ENCODE data around the gene HNRNPLL. TPM values are rescaled to one million over a fixed set of nuclear protein-coding genes. Genes with fewer than 3 reads are reported as not detected.

HNRNPLL gene
- total and polyA plus RNA-seq, 2 of the 13 experiments (the other 11 are each of a cell fraction or from before 2014, with no cell fraction given) = 49.4 to 103 TPM

DNA sequence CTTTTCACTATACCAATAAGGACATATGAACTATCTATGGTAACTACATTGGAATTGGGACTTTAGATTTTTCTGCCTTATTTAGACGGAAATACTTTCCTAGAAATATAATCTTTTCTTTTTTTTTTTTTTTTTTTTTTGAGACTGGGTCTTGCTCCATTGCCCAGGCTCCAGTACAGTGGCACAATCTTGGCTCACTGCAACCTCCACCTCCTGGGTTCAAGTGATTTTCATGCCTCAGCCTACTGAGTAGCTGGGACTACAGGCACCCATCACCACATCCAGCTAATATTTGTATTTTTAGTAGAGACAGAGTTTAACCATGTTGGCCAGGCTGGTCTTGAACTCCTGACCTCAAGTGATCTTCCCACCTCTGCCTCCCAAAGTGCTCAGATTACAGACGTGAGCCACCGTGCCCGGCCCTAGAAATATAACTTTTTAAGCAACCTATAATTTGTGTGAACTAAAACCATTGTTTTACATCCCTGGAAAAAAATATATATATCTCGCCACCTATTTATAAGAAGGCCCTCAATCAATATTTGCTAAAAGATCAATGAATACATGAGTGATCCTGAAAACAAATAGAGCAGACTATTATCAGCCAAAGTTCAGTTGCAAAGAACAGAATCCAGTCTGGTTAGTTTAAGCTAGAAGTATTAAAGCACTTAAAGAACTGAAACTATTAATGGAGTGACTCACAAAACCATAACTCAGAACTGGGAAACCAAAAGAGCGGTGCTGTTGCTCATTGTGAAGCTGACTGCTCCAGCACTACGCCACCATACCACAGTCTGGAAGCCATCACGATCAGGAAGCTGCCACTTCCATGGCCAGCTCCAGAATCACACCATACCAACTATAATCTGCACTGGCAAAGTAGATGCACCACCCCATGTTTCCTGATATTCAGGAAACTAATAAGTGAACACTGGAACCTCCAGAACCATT lies 8.4 kb upstream of the HNRNPLL start (continued):
- TF ChIP-seq NCOA1 (CRISPR knock-in tag; IDR thresholded peaks at IDR 0.05) (0 out of 2 replicates have a peak, but pooled peaks have one; percentile 14), PAWR (CRISPR knock-in tag; IDR thresholded peaks at IDR 0.05; ENCODE audit: borderline replicate concordance) (0 out of 2 replicates have a peak, but pooled peaks have one; percentile 55), CHCHD3 (CRISPR knock-in tag; IDR thresholded peaks at IDR 0.05) (no peak), FOXP1 (IDR thresholded peaks at IDR 0.05) (no peak), FOXP1 (CRISPR knock-in tag; IDR thresholded peaks at IDR 0.05) (peak; percentile 74; the same call in 1 of the 2 replicates), KDM5A (IDR thresholded peaks at IDR 0.05; ENCODE audit: borderline replicate concordance, low read length) (peak; percentile 30; the same call in 1 of the 2 replicates), ARNTL (CRISPR knock-in tag; IDR thresholded peaks at IDR 0.05) (peak; percentile 34; the same call in 1 of the 2 replicates), CHD4 (IDR thresholded peaks at IDR 0.05; ENCODE audit: borderline replicate concordance, low read length) (peak; percentile 96; the same call in 1 of the 2 replicates), HNF4G (IDR thresholded peaks at IDR 0.05; ENCODE audit: borderline replicate concordance, low read depth, low read length) (peak; percentile 84; the same call in 1 of the 2 replicates), HNF4G (CRISPR knock-in tag; IDR thresholded peaks at IDR 0.05; ENCODE audit: borderline replicate concordance, low read depth) (no peak), SOX6 (IDR thresholded peaks at IDR 0.05) (no peak), SOX6 (CRISPR knock-in tag; IDR thresholded peaks at IDR 0.05) (peak; percentile 93)
- TF ChIP-seq, protein P1, sequence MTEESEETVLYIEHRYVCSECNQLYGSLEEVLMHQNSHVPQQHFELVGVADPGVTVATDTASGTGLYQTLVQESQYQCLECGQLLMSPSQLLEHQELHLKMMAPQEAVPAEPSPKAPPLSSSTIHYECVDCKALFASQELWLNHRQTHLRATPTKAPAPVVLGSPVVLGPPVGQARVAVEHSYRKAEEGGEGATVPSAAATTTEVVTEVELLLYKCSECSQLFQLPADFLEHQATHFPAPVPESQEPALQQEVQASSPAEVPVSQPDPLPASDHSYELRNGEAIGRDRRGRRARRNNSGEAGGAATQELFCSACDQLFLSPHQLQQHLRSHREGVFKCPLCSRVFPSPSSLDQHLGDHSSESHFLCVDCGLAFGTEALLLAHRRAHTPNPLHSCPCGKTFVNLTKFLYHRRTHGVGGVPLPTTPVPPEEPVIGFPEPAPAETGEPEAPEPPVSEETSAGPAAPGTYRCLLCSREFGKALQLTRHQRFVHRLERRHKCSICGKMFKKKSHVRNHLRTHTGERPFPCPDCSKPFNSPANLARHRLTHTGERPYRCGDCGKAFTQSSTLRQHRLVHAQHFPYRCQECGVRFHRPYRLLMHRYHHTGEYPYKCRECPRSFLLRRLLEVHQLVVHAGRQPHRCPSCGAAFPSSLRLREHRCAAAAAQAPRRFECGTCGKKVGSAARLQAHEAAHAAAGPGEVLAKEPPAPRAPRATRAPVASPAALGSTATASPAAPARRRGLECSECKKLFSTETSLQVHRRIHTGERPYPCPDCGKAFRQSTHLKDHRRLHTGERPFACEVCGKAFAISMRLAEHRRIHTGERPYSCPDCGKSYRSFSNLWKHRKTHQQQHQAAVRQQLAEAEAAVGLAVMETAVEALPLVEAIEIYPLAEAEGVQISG (CRISPR knock-in tag; IDR thresholded peaks at IDR 0.05) = no peak
- TF ChIP-seq, protein P2, sequence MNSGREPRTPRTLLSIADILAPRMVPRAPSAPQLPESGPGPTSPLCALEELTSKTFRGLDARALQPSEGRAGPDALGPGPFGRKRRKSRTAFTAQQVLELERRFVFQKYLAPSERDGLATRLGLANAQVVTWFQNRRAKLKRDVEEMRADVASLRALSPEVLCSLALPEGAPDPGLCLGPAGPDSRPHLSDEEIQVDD (CRISPR knock-in tag; IDR thresholded peaks at IDR 0.05; ENCODE audit: borderline replicate concordance) = no peak
- TF ChIP-seq, protein P3, sequence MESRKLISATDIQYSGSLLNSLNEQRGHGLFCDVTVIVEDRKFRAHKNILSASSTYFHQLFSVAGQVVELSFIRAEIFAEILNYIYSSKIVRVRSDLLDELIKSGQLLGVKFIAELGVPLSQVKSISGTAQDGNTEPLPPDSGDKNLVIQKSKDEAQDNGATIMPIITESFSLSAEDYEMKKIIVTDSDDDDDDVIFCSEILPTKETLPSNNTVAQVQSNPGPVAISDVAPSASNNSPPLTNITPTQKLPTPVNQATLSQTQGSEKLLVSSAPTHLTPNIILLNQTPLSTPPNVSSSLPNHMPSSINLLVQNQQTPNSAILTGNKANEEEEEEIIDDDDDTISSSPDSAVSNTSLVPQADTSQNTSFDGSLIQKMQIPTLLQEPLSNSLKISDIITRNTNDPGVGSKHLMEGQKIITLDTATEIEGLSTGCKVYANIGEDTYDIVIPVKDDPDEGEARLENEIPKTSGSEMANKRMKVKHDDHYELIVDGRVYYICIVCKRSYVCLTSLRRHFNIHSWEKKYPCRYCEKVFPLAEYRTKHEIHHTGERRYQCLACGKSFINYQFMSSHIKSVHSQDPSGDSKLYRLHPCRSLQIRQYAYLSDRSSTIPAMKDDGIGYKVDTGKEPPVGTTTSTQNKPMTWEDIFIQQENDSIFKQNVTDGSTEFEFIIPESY (CRISPR knock-in tag; IDR thresholded peaks at IDR 0.05) = 0 out of 2 replicates have a peak, but pooled peaks have one; percentile 35
- TF ChIP-seq, protein P4, sequence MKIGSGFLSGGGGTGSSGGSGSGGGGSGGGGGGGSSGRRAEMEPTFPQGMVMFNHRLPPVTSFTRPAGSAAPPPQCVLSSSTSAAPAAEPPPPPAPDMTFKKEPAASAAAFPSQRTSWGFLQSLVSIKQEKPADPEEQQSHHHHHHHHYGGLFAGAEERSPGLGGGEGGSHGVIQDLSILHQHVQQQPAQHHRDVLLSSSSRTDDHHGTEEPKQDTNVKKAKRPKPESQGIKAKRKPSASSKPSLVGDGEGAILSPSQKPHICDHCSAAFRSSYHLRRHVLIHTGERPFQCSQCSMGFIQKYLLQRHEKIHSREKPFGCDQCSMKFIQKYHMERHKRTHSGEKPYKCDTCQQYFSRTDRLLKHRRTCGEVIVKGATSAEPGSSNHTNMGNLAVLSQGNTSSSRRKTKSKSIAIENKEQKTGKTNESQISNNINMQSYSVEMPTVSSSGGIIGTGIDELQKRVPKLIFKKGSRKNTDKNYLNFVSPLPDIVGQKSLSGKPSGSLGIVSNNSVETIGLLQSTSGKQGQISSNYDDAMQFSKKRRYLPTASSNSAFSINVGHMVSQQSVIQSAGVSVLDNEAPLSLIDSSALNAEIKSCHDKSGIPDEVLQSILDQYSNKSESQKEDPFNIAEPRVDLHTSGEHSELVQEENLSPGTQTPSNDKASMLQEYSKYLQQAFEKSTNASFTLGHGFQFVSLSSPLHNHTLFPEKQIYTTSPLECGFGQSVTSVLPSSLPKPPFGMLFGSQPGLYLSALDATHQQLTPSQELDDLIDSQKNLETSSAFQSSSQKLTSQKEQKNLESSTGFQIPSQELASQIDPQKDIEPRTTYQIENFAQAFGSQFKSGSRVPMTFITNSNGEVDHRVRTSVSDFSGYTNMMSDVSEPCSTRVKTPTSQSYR (CRISPR knock-in tag; IDR thresholded peaks at IDR 0.05; ENCODE audit: borderline replicate concordance) = peak; percentile 9; the same call in 1 of the 2 replicates
